HEK293 (cell line): Measurements from ENCODE around the gene GOLGA2.

ENCODE experiments used
- CTCF ChIA-PET: fragments of 350-600 bp; formaldehyde crosslinking; extraction: SDS; loops from one replicate; lab custom pipeline; 2021; ENCODE audit warnings: antibody characterized with exemption; lab: Yijun Ruan, JAX
- POLR2A ChIA-PET: fragments of 300-600 bp; formaldehyde crosslinking; extraction: SDS; loops from one replicate; lab custom pipeline; 2020; ENCODE audit warnings: antibody characterized with exemption, inconsistent platforms; lab: Yijun Ruan, JAX
- H3K27ac ChIP-seq: fragments of 200-500 bp; sonication (Bioruptor generic); 2 replicates; pipeline ENCODE4 v1.5.1; 2014; ENCODE audit warnings: low read depth, low read length, control low read depth, inconsistent platforms; ENCODE audit errors: extremely low read depth
- H3K36me3 ChIP-seq, 2 experiments: fragments of 200-500 bp in 1 of 2; sonication (Bioruptor generic) in 1 of 2; 1 replicate in 1 of 2; 2 replicates in 1 of 2; pipeline ENCODE4 v1.5.1; 2014 to 2017; ENCODE audit warnings: inconsistent platforms in 2 of 2, low read length in 2 of 2; ENCODE audit not compliant: control insufficient read depth in 2 of 2, insufficient read depth in 1 of 2
- H3K4me1 ChIP-seq: fragments of 200-500 bp; sonication (Bioruptor generic); 2 replicates; pipeline ENCODE4 v1.5.1; 2014; ENCODE audit warnings: mild to moderate bottlenecking, low read length, inconsistent platforms; ENCODE audit not compliant: control insufficient read depth, insufficient read depth
- H3K4me3 ChIP-seq: 2 replicates; pipeline ENCODE4 v1.5.1; 2011; ENCODE audit warnings: low read depth, mild to moderate bottlenecking, control low read depth, low read length, moderate library complexity
- H3K9me3 ChIP-seq: fragments of 200-500 bp; sonication (Bioruptor generic); 2 replicates; pipeline ENCODE4 v1.5.1; 2014; ENCODE audit warnings: low read depth, low read length, inconsistent platforms; ENCODE audit not compliant: control insufficient read depth, insufficient read depth
- BCL6B ChIP-seq: fragments of 450-650 bp; formaldehyde crosslinking; IDR thresholded peaks from 2 replicates; pipeline ENCODE4 v1.5.1; 2017; ENCODE audit warnings: missing biosample characterization, missing genetic modification characterization
- KLF10 ChIP-seq: fragments of 450-650 bp; IDR thresholded peaks from 2 replicates; pipeline ENCODE4 v1.5.1; 2018; ENCODE audit warnings: missing biosample characterization, mild to moderate bottlenecking, missing genetic modification characterization
- MZF1 ChIP-seq: fragments of 450-650 bp; formaldehyde crosslinking; IDR thresholded peaks from 2 replicates; pipeline ENCODE4 v1.5.1; 2017; ENCODE audit warnings: missing biosample characterization, missing genetic modification characterization, borderline replicate concordance
- RBAK ChIP-seq: fragments of 450-650 bp; formaldehyde crosslinking; IDR thresholded peaks from 2 replicates; pipeline ENCODE4 v1.5.1; 2016; ENCODE audit warnings: missing biosample characterization, missing genetic modification characterization
- SCRT1 ChIP-seq: fragments of 450-650 bp; formaldehyde crosslinking; IDR thresholded peaks from 2 replicates; pipeline ENCODE4 v1.5.1; 2016; ENCODE audit warnings: missing biosample characterization, missing genetic modification characterization, borderline replicate concordance
- TSHZ1 ChIP-seq: fragments of 450-650 bp; formaldehyde crosslinking; IDR thresholded peaks from 2 replicates; pipeline ENCODE4 v1.5.1; 2016; ENCODE audit warnings: missing biosample characterization, missing genetic modification characterization, borderline replicate concordance
- YY2 ChIP-seq: fragments of 450-650 bp; formaldehyde crosslinking; IDR thresholded peaks from 2 replicates; pipeline ENCODE4 v1.5.1; 2016; ENCODE audit warnings: missing biosample characterization, missing genetic modification characterization
- ZBTB44 ChIP-seq: fragments of 450-650 bp; IDR thresholded peaks from 2 replicates; pipeline ENCODE4 v1.5.1; 2018; ENCODE audit warnings: missing biosample characterization, mild to moderate bottlenecking, missing genetic modification characterization
- ZBTB49 ChIP-seq: fragments of 450-650 bp; formaldehyde crosslinking; IDR thresholded peaks from 2 replicates; pipeline ENCODE4 v1.5.1; 2016; ENCODE audit warnings: missing biosample characterization, missing genetic modification characterization, low read depth
- ZNF10 ChIP-seq: fragments of 450-650 bp; formaldehyde crosslinking; IDR thresholded peaks from 2 replicates; pipeline ENCODE4 v1.5.1; 2017; ENCODE audit warnings: missing biosample characterization, missing genetic modification characterization
- ZNF112 ChIP-seq: fragments of 450-650 bp; formaldehyde crosslinking; IDR thresholded peaks from 2 replicates; pipeline ENCODE4 v1.5.0; 2017; ENCODE audit warnings: missing biosample characterization, missing genetic modification characterization
- ZNF391 ChIP-seq: fragments of 450-650 bp; formaldehyde crosslinking; IDR thresholded peaks from 2 replicates; pipeline ENCODE4 v1.5.1; 2016; ENCODE audit warnings: low read depth, missing biosample characterization, missing genetic modification characterization, borderline replicate concordance
- ZNF423 ChIP-seq: fragments of 450-650 bp; formaldehyde crosslinking; IDR thresholded peaks from 2 replicates; pipeline ENCODE4 v1.5.1; 2016; ENCODE audit warnings: missing biosample characterization, missing genetic modification characterization
- ZNF510 ChIP-seq: fragments of 450-650 bp; formaldehyde crosslinking; IDR thresholded peaks from 2 replicates; pipeline ENCODE4 v1.5.1; 2018; ENCODE audit warnings: mild to moderate bottlenecking, missing genetic modification characterization, missing biosample characterization; ENCODE audit not compliant: insufficient replicate concordance
- ZNF610 ChIP-seq: fragments of 450-650 bp; formaldehyde crosslinking; IDR thresholded peaks from 2 replicates; pipeline ENCODE4 v1.5.1; 2016; ENCODE audit warnings: missing biosample characterization, missing genetic modification characterization, borderline replicate concordance
- ZNF626 ChIP-seq: fragments of 450-650 bp; sonication (Bioruptor Pico); formaldehyde crosslinking; IDR thresholded peaks from 2 replicates; pipeline ENCODE4 v1.5.1; 2018; ENCODE audit warnings: missing biosample characterization, missing genetic modification characterization, inconsistent platforms
- ZNF639 ChIP-seq: fragments of 450-650 bp; formaldehyde crosslinking; IDR thresholded peaks from 2 replicates; pipeline ENCODE4 v1.5.1; 2016; ENCODE audit warnings: missing biosample characterization, missing genetic modification characterization
- ZNF704 ChIP-seq: fragments of 450-650 bp; formaldehyde crosslinking; IDR thresholded peaks from 2 replicates; pipeline ENCODE4 v1.5.1; 2016; ENCODE audit warnings: missing biosample characterization, missing genetic modification characterization

GOLGA2 gene

GRCh38 chr9:128218518-128219389 is 57.1 kb downstream of the GOLGA2 start (continued):
- TF ChIP-seq BCL6B (tag by site-specific recombination), result no peak
- no peak for TF ChIP-seq RBAK (tag by site-specific recombination)
- TF ChIP-seq MZF1, result no peak
- TF ChIP-seq ZBTB49 (tag by site-specific recombination), result no peak

GRCh38 chr9:128218172-128218517 is 57.7 kb downstream of the GOLGA2 start:
- Histone ChIP-seq H3K4me1 (no peaks in the 10 kb centered on the region), H3K4me3 (no peak overlapping the region), H3K9me3 (no peaks in the 10 kb centered on the region), H3K36me3 (peaks cover 0 to 31% of the 10 kb centered on the region in 2 experiments; a peak in 1 of 3 replicates), H3K27ac (no peak overlapping the region)
- TF ChIP-seq TSHZ1 (tag by site-specific recombination), result no peak
- no peak for TF ChIP-seq ZNF423
- TF ChIP-seq ZNF626 (tag by site-specific recombination), result no peak
- TF ChIP-seq ZNF610, result no peak
- no peak for TF ChIP-seq KLF10 (tag by site-specific recombination)
- TF ChIP-seq SCRT1, result no peak
- CTCF ChIA-PET, result interaction anchor here (0.6 to 1.3 kb wide), 3 partner anchors 13 to 37 kb away, joined by 3 to 6 read pairs (median 3); partner anchors contain the start of gene DNM1
- POLR2A ChIA-PET, result interaction anchor here (1.0 to 1.2 kb wide), 2 partner anchors 32 to 58 kb away, joined by 5 to 12 read pairs; partner anchors contain the start of genes GOLGA2 and SWI5

- Histone ChIP-seq H3K27ac (no peak overlapping the region), H3K36me3 (peaks cover 0 to 20% of the 10 kb centered on the region in 2 experiments; a peak in 1 of 3 replicates), H3K4me1 (no peaks in the 10 kb centered on the region), H3K4me3 (no peak overlapping the region), H3K9me3 (no peaks in the 10 kb centered on the region)
- TF ChIP-seq ZBTB44 (tag by site-specific recombination) (no peak), ZNF510 (tag by site-specific recombination) (no peak), ZNF112 (tag by site-specific recombination) (no peak), ZNF391 (no peak), ZNF639 (tag by site-specific recombination) (no peak), ZNF10 (tag by site-specific recombination) (no peak), ZNF704 (tag by site-specific recombination) (no peak), YY2 (tag by site-specific recombination) (no peak)
- CTCF ChIA-PET, result no interaction called here
- POLR2A ChIA-PET, result interaction anchor here (1.0 kb wide), 1 partner anchor 25 kb away, joined by 4 read pairs; no protein-coding TSS in a partner anchor
Observed at GRCh38 chr9:128216781-128217553, 58.8 kb downstream of the GOLGA2 start.
